Nephron progenitor cell (in vitro differentiated cells): Measurements from ENCODE around the gene ABAT.

ENCODE experiments used
- DNase-seq: peaks from one replicate; pipeline ENCODE4 v3.0.0; 2021
- H3K27ac Mint-ChIP-seq: 2 replicates; pipeline ENCODE4 v1.8.0; 2021; ENCODE audit warnings: mild to moderate bottlenecking, moderate library complexity, mixed read lengths
- H3K27me3 Mint-ChIP-seq: 2 replicates; pipeline ENCODE4 v1.8.0; 2021; ENCODE audit warnings: mild to moderate bottlenecking, low read depth, mixed read lengths; ENCODE audit not compliant: poor library complexity
- H3K36me3 Mint-ChIP-seq: 2 replicates; pipeline ENCODE4 v1.8.0; 2021; ENCODE audit warnings: low read depth, mixed read lengths
- H3K4me1 Mint-ChIP-seq: 2 replicates; pipeline ENCODE4 v1.8.0; 2021; ENCODE audit warnings: mixed read lengths
- H3K4me3 Mint-ChIP-seq: 2 replicates; pipeline ENCODE4 v1.8.0; 2021; ENCODE audit warnings: mild to moderate bottlenecking, moderate library complexity, mixed read lengths
- H3K9me3 Mint-ChIP-seq: 2 replicates; pipeline ENCODE4 v1.8.0; 2021; ENCODE audit warnings: mild to moderate bottlenecking, moderate library complexity, mixed read lengths
- CTCF ChIP-seq: fragments of 200-600 bp; sonication (generic); IDR thresholded peaks from 2 replicates; pipeline ENCODE4 v1.5.0; 2021; ENCODE audit warnings: antibody characterized with exemption

Gene ABAT

DNA sequence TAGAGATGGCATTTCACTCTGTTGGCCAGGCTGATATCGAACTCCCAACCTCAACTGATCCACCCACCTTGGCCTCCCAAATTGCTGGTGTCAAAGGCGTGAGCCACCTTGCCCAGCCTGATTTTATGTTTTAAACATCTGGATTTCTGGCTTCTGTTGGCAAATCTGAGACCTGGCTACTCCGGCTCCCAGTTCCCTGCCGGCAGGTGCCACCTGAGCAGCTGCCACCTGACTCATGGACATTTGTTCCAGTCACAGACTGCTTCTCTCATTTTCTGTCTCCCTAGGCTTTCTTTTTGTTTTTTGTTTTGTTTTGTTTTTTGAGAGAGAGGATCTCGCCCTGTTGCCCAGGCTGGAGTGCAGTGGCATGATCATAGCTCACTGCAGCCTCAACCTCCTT is 132.8 kb downstream of the ABAT start:
- TF ChIP-seq CTCF: no peak
- Mint-ChIP-seq H3K27me3 (no peaks in the 10 kb centered on the region), H3K9me3 (no peaks in the 10 kb centered on the region), H3K36me3 (peaks cover 58% of the 10 kb centered on the region), H3K4me1 (no peaks in the 10 kb centered on the region), H3K4me3 (no peak overlapping the region), H3K27ac (no peak overlapping the region)
- no peak for DNase-seq

DNA sequence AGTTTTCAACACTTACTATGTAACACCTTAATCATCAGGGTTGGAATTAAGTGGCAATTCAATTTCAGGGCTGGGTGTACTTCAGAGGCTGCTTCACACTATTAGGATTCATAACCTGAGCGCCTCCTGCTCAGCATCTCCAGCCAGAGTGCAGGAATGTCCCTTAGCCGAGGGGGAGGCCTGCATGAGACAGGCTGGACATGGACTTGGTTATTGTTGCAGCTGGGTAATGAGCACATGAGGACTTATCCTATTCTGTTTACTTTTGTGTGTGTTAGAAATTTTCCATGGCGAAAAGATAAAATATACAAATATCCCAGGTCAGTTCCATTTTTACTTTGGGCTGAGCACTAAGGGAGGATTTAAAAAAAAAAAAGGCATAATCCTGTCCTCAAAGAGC is 133.6 kb downstream of the ABAT start:
- Mint-ChIP-seq H3K4me3 (no peak overlapping the region), H3K27ac (no peak overlapping the region), H3K36me3 (peaks cover 56% of the 10 kb centered on the region), H3K27me3 (no peaks in the 10 kb centered on the region), H3K4me1 (no peaks in the 10 kb centered on the region), H3K9me3 (no peaks in the 10 kb centered on the region)
- DNase-seq: no peak
- no peak for TF ChIP-seq CTCF

DNA sequence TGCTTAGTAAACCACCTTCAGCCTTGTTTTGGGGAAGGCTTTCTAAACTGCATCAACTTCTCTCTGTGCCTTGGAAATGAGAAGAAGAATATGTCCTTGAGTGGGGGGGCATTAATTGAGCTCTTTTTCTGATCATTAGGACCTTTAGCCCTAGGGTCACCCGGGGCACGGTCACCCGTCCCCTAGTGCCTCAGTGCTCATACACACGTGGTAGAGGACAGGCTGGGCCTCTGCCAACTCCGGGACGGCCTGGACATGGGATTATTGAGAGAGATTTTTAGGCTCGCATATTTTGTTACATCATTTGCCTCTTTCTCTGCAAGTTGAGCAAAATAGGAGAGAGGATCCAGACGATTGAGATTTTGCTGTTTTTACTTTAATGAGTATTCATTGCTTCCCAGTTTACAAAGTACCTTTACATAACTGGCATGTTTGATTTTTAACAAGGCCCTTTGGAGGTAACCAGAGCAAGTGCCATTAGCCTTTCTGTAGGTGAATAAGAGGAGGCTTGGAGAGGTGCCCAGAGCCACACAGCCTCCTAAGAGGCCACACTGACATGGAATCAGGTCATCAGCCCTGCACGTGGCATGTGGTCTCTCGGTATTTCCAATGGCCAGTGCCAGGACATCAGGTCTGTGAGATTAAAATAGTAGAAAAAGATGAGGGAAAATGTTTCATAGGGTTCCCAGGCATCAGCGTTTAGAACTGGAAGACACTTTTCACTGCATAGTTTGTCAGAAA is 134.4 kb downstream of the ABAT start:
- TF ChIP-seq CTCF: no peak
- no peaks in the 10 kb centered on the region for H3K27me3 Mint-ChIP-seq
- H3K9me3 Mint-ChIP-seq: no peaks in the 10 kb centered on the region
- peak overlapping the region; percentile 8 for H3K27ac Mint-ChIP-seq
- no peak for DNase-seq
- peaks cover 58% of the 10 kb centered on the region for H3K36me3 Mint-ChIP-seq
- no peak overlapping the region for H3K4me3 Mint-ChIP-seq
- H3K4me1 Mint-ChIP-seq: no peaks in the 10 kb centered on the region

DNA sequence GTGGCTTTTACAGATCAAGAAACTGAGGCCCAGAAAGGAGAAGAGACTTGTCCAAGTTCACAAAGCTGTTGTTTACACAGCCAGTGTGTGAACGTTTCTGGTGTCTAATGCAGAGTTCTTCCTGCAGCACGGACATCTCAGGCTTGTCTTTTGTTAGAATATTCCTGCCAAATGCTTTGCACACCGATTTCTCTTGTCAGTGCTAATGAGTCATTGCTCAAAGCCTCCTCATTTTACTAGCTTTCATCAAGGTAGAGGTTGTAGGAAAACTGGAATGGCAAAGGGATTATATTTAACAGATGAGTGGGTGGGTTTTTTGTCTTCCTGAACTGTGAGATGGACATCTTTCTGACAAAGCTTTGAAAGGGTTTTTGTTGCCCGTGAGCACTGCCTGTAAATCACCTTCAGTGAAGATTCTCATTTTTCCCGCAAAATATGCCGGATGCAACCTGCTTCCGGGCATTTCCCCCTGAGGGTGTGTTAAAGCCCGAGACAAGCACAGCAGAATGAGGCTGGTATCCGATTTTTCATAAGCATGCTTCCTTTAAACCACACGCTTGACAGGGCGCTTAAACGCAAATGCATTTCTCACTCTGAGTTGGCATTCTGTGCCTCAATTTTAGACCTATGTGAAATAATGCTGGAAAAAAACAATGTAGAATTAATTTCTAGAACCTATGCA is 137.9 kb downstream of the ABAT start:
- H3K4me1 Mint-ChIP-seq: no peaks in the 10 kb centered on the region
- H3K4me3 Mint-ChIP-seq: no peak overlapping the region
- H3K27ac Mint-ChIP-seq: no peak overlapping the region
- no peak for DNase-seq
- H3K36me3 Mint-ChIP-seq: peaks cover 73% of the 10 kb centered on the region
- no peak for TF ChIP-seq CTCF
- H3K27me3 Mint-ChIP-seq: no peaks in the 10 kb centered on the region
- no peaks in the 10 kb centered on the region for H3K9me3 Mint-ChIP-seq

DNA sequence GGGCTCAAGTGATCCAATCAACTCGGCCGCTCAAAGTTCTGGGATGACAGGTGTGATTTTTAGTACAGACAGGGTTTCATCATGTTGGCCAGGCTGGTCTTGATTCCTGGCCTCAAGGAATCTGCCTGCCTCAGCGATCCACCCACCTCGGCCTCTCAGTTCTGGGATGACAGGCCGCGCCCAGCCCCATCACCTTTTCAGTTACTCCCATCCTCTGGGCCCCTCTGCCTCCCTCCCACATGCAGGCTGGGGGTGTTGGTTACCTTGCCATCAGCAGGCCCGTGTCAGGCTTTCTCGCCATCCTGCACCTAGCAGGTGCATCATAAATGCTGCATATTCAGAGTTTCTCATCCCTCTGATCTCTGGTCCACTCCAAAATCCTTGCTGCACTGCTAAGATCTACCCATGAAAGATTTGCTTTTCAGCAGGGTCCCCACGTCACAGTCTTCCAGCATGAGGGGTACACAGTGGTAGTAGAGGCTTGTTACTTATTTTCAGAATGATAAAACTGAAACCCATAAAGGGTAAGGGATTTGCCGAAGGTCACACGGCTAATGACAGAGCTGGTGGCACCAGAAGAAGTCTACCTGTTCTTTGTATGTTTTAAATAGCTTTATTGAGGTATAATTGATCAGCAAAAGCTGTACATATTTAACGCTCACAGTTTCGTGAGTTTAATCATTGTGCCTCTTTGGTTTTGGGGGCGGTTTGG is 139.8 kb downstream of the ABAT start:
- no peak overlapping the region for H3K27ac Mint-ChIP-seq
- H3K36me3 Mint-ChIP-seq: peaks cover 75% of the 10 kb centered on the region
- no peak overlapping the region for H3K4me3 Mint-ChIP-seq
- TF ChIP-seq CTCF: no peak
- DNase-seq: no peak
- no peaks in the 10 kb centered on the region for H3K9me3 Mint-ChIP-seq
- H3K4me1 Mint-ChIP-seq: no peaks in the 10 kb centered on the region
- no peaks in the 10 kb centered on the region for H3K27me3 Mint-ChIP-seq
